GM08714 (cell line): ENCODE results near the gene FAM216B.
"Not testable (repeated sequence)": the region's sequence is repeated elsewhere in the genome, so short reads cannot be mapped to it uniquely, and the experiment has no call there.

ENCODE experiments used
- H3K4me3 ChIP-seq: fragments of 200-500 bp; sonication (Bioruptor generic); 2 replicates; pipeline ENCODE4 v1.5.1; 2014; ENCODE audit warnings: mild to moderate bottlenecking, low read length, inconsistent platforms
- ZNF274 ChIP-seq: IDR thresholded peaks from 2 replicates; pipeline ENCODE4 v1.6.1; 2012; ENCODE audit warnings: mild to moderate bottlenecking, low read depth, low read length

The FAM216B gene

GRCh38 chr13:42800109-42800643 is 18.8 kb downstream of the FAM216B start:
- H3K4me3 ChIP-seq, result no peak overlapping the region
- no peak for TF ChIP-seq ZNF274

- no peak overlapping the region for H3K4me3 ChIP-seq
- no peak for TF ChIP-seq ZNF274
Measured at GRCh38 chr13:42803563-42804204, 22.3 kb downstream of the FAM216B start.

GRCh38 chr13:42804244-42804874 is 23.0 kb downstream of the FAM216B start:
- TF ChIP-seq ZNF274, result no peak
- no peak overlapping the region for H3K4me3 ChIP-seq

GRCh38 chr13:42807241-42807640 is 25.9 kb downstream of the FAM216B start:
- TF ChIP-seq ZNF274, result no peak
- H3K4me3 ChIP-seq, result no peak overlapping the region

GRCh38 chr13:42807866-42808265 is 26.5 kb downstream of the FAM216B start:
- no peak overlapping the region for H3K4me3 ChIP-seq
- TF ChIP-seq ZNF274, result no peak

GRCh38 chr13:42808341-42808940 is 27.1 kb downstream of the FAM216B start:
- TF ChIP-seq ZNF274, result no peak
- no peak overlapping the region for H3K4me3 ChIP-seq

- no peak for TF ChIP-seq ZNF274
- H3K4me3 ChIP-seq, result no peak overlapping the region
Measured at GRCh38 chr13:42812316-42812715, 30.9 kb downstream of the FAM216B start.

GRCh38 chr13:42814868-42815267 is 33.5 kb downstream of the FAM216B start:
- H3K4me3 ChIP-seq, result no peak overlapping the region
- no peak for TF ChIP-seq ZNF274

- no peak for TF ChIP-seq ZNF274
- H3K4me3 ChIP-seq, result no peak overlapping the region
Measured at GRCh38 chr13:42815681-42816080, 34.3 kb downstream of the FAM216B start.

GRCh38 chr13:42816538-42816937 is 35.2 kb downstream of the FAM216B start:
- TF ChIP-seq ZNF274, result no peak
- H3K4me3 ChIP-seq, result no peak overlapping the region

- not testable (repeated sequence) for H3K4me3 ChIP-seq
Measured at GRCh38 chr13:42819687-42820086, 38.3 kb downstream of the FAM216B start.

- no peak overlapping the region for H3K4me3 ChIP-seq
- TF ChIP-seq ZNF274, result no peak
Measured at GRCh38 chr13:42820451-42820850, 39.1 kb downstream of the FAM216B start.

GRCh38 chr13:42821437-42821836 is 40.1 kb downstream of the FAM216B start:
- TF ChIP-seq ZNF274, result no peak

GRCh38 chr13:42832341-42833096 is 51.1 kb downstream of the FAM216B start:
- no peak for TF ChIP-seq ZNF274
- no peak overlapping the region for H3K4me3 ChIP-seq

More at GRCh38 chr13:42821437-42821836, 40.1 kb downstream of the FAM216B start:
- H3K4me3 ChIP-seq, result no peak overlapping the region
